ENCODE data around the gene USP28. TPM values are rescaled to one million over a fixed set of nuclear protein-coding genes. Genes with fewer than 3 reads are reported as not detected.
"Not testable (repeated sequence)": the region's sequence is repeated elsewhere in the genome, so short reads cannot be mapped to it uniquely, and the experiment has no call there.

The USP28 gene
- 10 to 100 TPM; 72.7 to 81.6 TPM for total RNA-seq
- long read RNA-seq, full-length matches to known transcripts: 23 of 73 reads
- long read RNA-seq, partial matches to known transcripts: 26 of 73 reads
- long read RNA-seq, other reads (novel, unspliced or antisense): 24 of 73 reads

GRCh38 chr11:113875234-113876073, at the start of gene USP28:
TSS of gene USP28 (minus strand) at chr11:113875572. CDS start at chr11:113875501, 71 bp downstream.
- intact Hi-C loops (cut with DNase I): no loop called here
- peak; percentile 99 for DNase-seq

GRCh38 chr11:113923572-113923971, 48.2 kb upstream of the USP28 start:
- ATAC-seq (no peak), DNase-seq (no peak)
- intact Hi-C loops (cut with DNase I): no loop called here

More at GRCh38 chr11:113875234-113876073, at the start of gene USP28:
- ATAC-seq: peak; percentile 89 to 95

- ATAC-seq; intact Hi-C loops (cut with DNase I); DNase-seq: not testable (repeated sequence)
These were observed 36.1 kb upstream of the USP28 start for GRCh38 chr11:113911491-113911890.

GRCh38 chr11:113908098-113908497, 32.7 kb upstream of the USP28 start:
- ATAC-seq: no peak
- intact Hi-C loops (cut with DNase I): loop anchor here in 1 of 2 donors (5.0 to 10.0 kb wide), 2 partner anchors 64 to 107 kb away; no protein-coding TSS in a partner anchor

GRCh38 chr11:113907681-113908080, 32.3 kb upstream of the USP28 start:
- ATAC-seq (no peak), DNase-seq (no peak)
- intact Hi-C loops (cut with DNase I): loop anchor here in 1 of 2 donors (5.0 to 10.0 kb wide), 2 partner anchors 65 to 107 kb away; no protein-coding TSS in a partner anchor

More at GRCh38 chr11:113908098-113908497, 32.7 kb upstream of the USP28 start:
- DNase-seq: no peak

GRCh38 chr11:113907152-113907551, 31.8 kb upstream of the USP28 start:
- no peak for ATAC-seq
- intact Hi-C loops (cut with DNase I): loop anchor here in 1 of 2 donors (5.0 to 10.0 kb wide), 2 partner anchors 65 to 108 kb away; no protein-coding TSS in a partner anchor
- DNase-seq: no peak

GRCh38 chr11:113906516-113906915, 31.1 kb upstream of the USP28 start:
- no peak for DNase-seq
- ATAC-seq: no peak
- intact Hi-C loops (cut with DNase I): loop anchor here in 1 of 2 donors (5.0 to 10.0 kb wide), 2 partner anchors 66 to 108 kb away; no protein-coding TSS in a partner anchor

- ATAC-seq (no peak), DNase-seq (no peak)
- intact Hi-C loops (cut with DNase I): loop anchor here in 1 of 2 donors (5.0 to 10.0 kb wide), 2 partner anchors 66 to 109 kb away; no protein-coding TSS in a partner anchor
These were observed 30.7 kb upstream of the USP28 start for GRCh38 chr11:113906038-113906437.

GRCh38 chr11:113904379-113905101, 29.2 kb upstream of the USP28 start, which contains the start of gene HTR3B:
TSS of gene HTR3B (plus strand) at chr11:113904796. CDS start at chr11:113904934, 138 bp downstream.
- intact Hi-C loops (cut with DNase I): loop anchor here in 1 of 2 donors (5.0 to 10.0 kb wide), 2 partner anchors 68 to 110 kb away; no protein-coding TSS in a partner anchor
- ATAC-seq (no peak), DNase-seq (no peak)

- intact Hi-C loops (cut with DNase I): loop anchor here in 1 of 2 donors (10.0 kb wide), 1 partner anchor 114 kb away; no protein-coding TSS in a partner anchor
- ATAC-seq (no peak), DNase-seq (no peak)
These were observed 25.8 kb upstream of the USP28 start for GRCh38 chr11:113901141-113901540.

GRCh38 chr11:113896156-113896879, 20.9 kb upstream of the USP28 start:
- intact Hi-C loops (cut with DNase I): loop anchor here (2.0 to 10.0 kb wide), 3 partner anchors 78 to 366 kb away; partner anchors contain the start of gene HTR3A (in 1 of the 2)
- DNase-seq: peak; percentile 35

GRCh38 chr11:113895367-113896155, 20.2 kb upstream of the USP28 start:
- intact Hi-C loops (cut with DNase I): loop anchor here (2.0 to 10.0 kb wide), 3 partner anchors 79 to 367 kb away; partner anchors contain the start of gene HTR3A (in 1 of the 2)
- DNase-seq: no peak
- ATAC-seq: peak; percentile 39 to 65

More at GRCh38 chr11:113896156-113896879, 20.9 kb upstream of the USP28 start:
- peak; percentile 76 to 84 for ATAC-seq

GRCh38 chr11:113894421-113894996, 19.1 kb upstream of the USP28 start:
- ATAC-seq (peak; percentile 32 to 53), DNase-seq (no peak)
- intact Hi-C loops (cut with DNase I): loop anchor here (10.0 kb wide), 2 partner anchors 80 to 100 kb away; partner anchors contain the start of gene HTR3A (in 1 of the 2)

GRCh38 chr11:113888848-113889247, 13.5 kb upstream of the USP28 start:
- DNase-seq: no peak
- intact Hi-C loops (cut with DNase I): loop anchor here in 1 of 2 donors (10.0 kb wide), 1 partner anchor 376 kb away; no protein-coding TSS in a partner anchor

GRCh38 chr11:113885897-113886296, 10.5 kb upstream of the USP28 start:
- DNase-seq (no peak), ATAC-seq (no peak)
- intact Hi-C loops (cut with DNase I): loop anchor here in 1 of 2 donors (10.0 kb wide), 1 partner anchor 379 kb away; no protein-coding TSS in a partner anchor

More at GRCh38 chr11:113888848-113889247, 13.5 kb upstream of the USP28 start:
- no peak for ATAC-seq

GRCh38 chr11:113884361-113884836, 9.0 kb upstream of the USP28 start:
- ATAC-seq (no peak), DNase-seq (no peak)
- intact Hi-C loops (cut with DNase I): loop anchor here in 1 of 2 donors (10.0 kb wide), 1 partner anchor 380 kb away; no protein-coding TSS in a partner anchor
